ENCODE results near the gene ST14.

- TF ChIP-seq CTCF (IDR thresholded peaks at IDR 0.05) (peak; percentile 95), ZFX (IDR thresholded peaks at IDR 0.05; ENCODE audit: borderline replicate concordance) (no peak)
These were observed 53.8 kb downstream of the ST14 start for GRCh38 chr11:130213143-130213978.

All from 22Rv1 (cell line).